ENCODE data around the gene TCF7L1.

The TCF7L1 gene

GRCh38 chr2:85156153-85156552 lies 23.0 kb downstream of the TCF7L1 start:
- Histone ChIP-seq H3K9ac (ENCODE audit: low read length) (no peak overlapping the region), H3K4me2 (ENCODE audit: low read length) (no peak overlapping the region), H3K9me3 (ENCODE audit: insufficient read depth, low read length) (no peaks in the 10 kb centered on the region), H3K4me1 (ENCODE audit: low read length) (no peaks in the 10 kb centered on the region), H2AFZ (ENCODE audit: low read depth, low read length) (no peak overlapping the region), H3K36me3 (replicated peaks; ENCODE audit: low read depth, low read length) (no peaks in the 10 kb centered on the region), H3K27ac (ENCODE audit: low read length) (no peak overlapping the region), H3K79me2 (ENCODE audit: low read length) (no peaks in the 10 kb centered on the region), H4K20me1 (ENCODE audit: insufficient read depth, low read length) (no peaks in the 10 kb centered on the region), H3K4me3 (ENCODE audit: low read length) (no peak overlapping the region), H3K27me3 (ENCODE audit: low read depth, low read length) (0 out of 2 replicates have a peak, but pooled peaks cover 3% of the 10 kb centered on the region)
- no peak for TF ChIP-seq CTCF (IDR thresholded peaks at IDR 0.05; ENCODE audit: low read depth, low read length)
- no peak for TF ChIP-seq EZH2phosphoT487 (IDR thresholded peaks at IDR 0.05; ENCODE audit: low read depth)

- no peak overlapping the region for H2AFZ ChIP-seq (ENCODE audit: low read depth, low read length)
- H3K9me3 ChIP-seq (ENCODE audit: insufficient read depth, low read length), result no peaks in the 10 kb centered on the region
- H4K20me1 ChIP-seq (ENCODE audit: insufficient read depth, low read length), result no peaks in the 10 kb centered on the region
- H3K36me3 ChIP-seq (replicated peaks; ENCODE audit: low read depth, low read length), result no peaks in the 10 kb centered on the region
- TF ChIP-seq EZH2phosphoT487 (IDR thresholded peaks at IDR 0.05; ENCODE audit: low read depth) (no peak), CTCF (IDR thresholded peaks at IDR 0.05; ENCODE audit: low read depth, low read length) (no peak)
- H3K27me3 ChIP-seq (ENCODE audit: low read depth, low read length), result 0 out of 2 replicates have a peak, but pooled peaks cover 3% of the 10 kb centered on the region
- no peak overlapping the region for H3K27ac ChIP-seq (ENCODE audit: low read length)
- no peak overlapping the region for H3K9ac ChIP-seq (ENCODE audit: low read length)
- H3K4me1 ChIP-seq (ENCODE audit: low read length), result no peaks in the 10 kb centered on the region
- no peaks in the 10 kb centered on the region for H3K79me2 ChIP-seq (ENCODE audit: low read length)
- H3K4me3 ChIP-seq (ENCODE audit: low read length), result no peak overlapping the region
- H3K4me2 ChIP-seq (ENCODE audit: low read length), result no peak overlapping the region
Observed at GRCh38 chr2:85156619-85157018, 23.4 kb downstream of the TCF7L1 start.

- Histone ChIP-seq H3K4me2 (ENCODE audit: low read length) (no peak overlapping the region), H3K27me3 (ENCODE audit: low read depth, low read length) (no peaks in the 10 kb centered on the region), H4K20me1 (ENCODE audit: insufficient read depth, low read length) (no peaks in the 10 kb centered on the region), H3K4me1 (ENCODE audit: low read length) (no peaks in the 10 kb centered on the region), H2AFZ (ENCODE audit: low read depth, low read length) (no peak overlapping the region), H3K79me2 (ENCODE audit: low read length) (no peaks in the 10 kb centered on the region), H3K36me3 (replicated peaks; ENCODE audit: low read depth, low read length) (no peaks in the 10 kb centered on the region), H3K9ac (ENCODE audit: low read length) (no peak overlapping the region), H3K9me3 (ENCODE audit: insufficient read depth, low read length) (no peaks in the 10 kb centered on the region), H3K4me3 (ENCODE audit: low read length) (no peak overlapping the region), H3K27ac (ENCODE audit: low read length) (no peak overlapping the region)
- TF ChIP-seq EZH2phosphoT487 (IDR thresholded peaks at IDR 0.05; ENCODE audit: low read depth) (no peak), CTCF (IDR thresholded peaks at IDR 0.05; ENCODE audit: low read depth, low read length) (no peak)
Observed at GRCh38 chr2:85157345-85157744, 24.2 kb downstream of the TCF7L1 start.

GRCh38 chr2:85158559-85159273 lies 25.5 kb downstream of the TCF7L1 start:
- Histone ChIP-seq H3K36me3 (replicated peaks; ENCODE audit: low read depth, low read length) (no peaks in the 10 kb centered on the region), H3K4me3 (ENCODE audit: low read length) (no peak overlapping the region), H4K20me1 (ENCODE audit: insufficient read depth, low read length) (no peaks in the 10 kb centered on the region), H3K27ac (ENCODE audit: low read length) (no peak overlapping the region), H2AFZ (ENCODE audit: low read depth, low read length) (peak overlapping the region; percentile 63), H3K4me2 (ENCODE audit: low read length) (no peak overlapping the region), H3K4me1 (ENCODE audit: low read length) (no peaks in the 10 kb centered on the region), H3K9ac (ENCODE audit: low read length) (no peak overlapping the region), H3K9me3 (ENCODE audit: insufficient read depth, low read length) (no peaks in the 10 kb centered on the region), H3K27me3 (ENCODE audit: low read depth, low read length) (no peaks in the 10 kb centered on the region), H3K79me2 (ENCODE audit: low read length) (no peaks in the 10 kb centered on the region)
- TF ChIP-seq CTCF (IDR thresholded peaks at IDR 0.05; ENCODE audit: low read depth, low read length) (no peak), EZH2phosphoT487 (IDR thresholded peaks at IDR 0.05; ENCODE audit: low read depth) (no peak)
